HG02759 (cell line): ENCODE results near the gene LSM4.

ENCODE experiments used
- ATAC-seq: cut with Tn5 transposase; IDR thresholded peaks from one replicate; pipeline ENCODE4 v1.9.1; 2021; ENCODE audit warnings: mild to moderate bottlenecking, moderate library complexity; ENCODE audit not compliant: unreplicated experiment

LSM4 gene

DNA sequence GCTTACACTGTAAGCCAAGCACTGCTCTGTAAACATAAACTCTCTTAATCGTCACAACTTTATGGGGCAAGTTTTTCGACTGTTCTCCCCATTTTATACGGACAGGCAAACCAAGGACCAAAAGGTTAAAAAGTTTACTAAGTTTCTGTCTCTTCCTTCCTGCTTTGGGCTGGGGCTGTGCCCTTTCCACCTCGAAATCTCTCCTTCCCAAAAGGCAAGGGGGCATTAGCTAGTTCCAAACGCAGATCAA lies 43.7 kb downstream of the LSM4 start:
- no peak for ATAC-seq

- no peak for ATAC-seq
Measured at GRCh38 chr19:18278521-18279265, 44.2 kb downstream of the LSM4 start.

DNA sequence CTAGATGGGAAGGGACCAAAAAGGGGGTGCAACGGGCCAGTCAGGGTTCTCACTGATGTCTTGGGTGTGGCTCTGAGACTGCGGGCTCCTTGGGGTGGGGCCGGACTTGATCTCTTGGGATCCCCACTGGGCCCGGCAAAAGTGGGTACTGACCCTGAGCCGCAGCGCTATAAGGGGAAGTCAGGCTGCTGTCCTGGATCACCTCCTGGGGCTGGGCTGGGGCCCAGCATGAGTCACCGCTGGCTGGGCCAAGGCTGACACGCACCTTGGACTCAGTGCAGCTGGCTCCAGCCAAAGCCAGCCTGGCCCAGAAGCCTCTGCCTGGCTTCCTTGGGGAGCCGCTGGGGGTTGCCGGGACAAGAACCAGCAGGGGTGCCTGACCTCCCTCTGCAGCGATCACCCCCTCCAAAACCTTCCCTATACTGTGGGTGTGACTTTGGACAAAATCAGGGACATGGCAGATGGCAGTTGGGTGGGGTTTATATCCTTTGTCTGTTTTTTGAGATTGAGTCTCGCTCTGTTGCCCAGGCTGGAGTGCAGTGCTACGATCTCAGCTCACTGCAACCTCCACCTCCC lies 48.0 kb downstream of the LSM4 start:
- no peak for ATAC-seq

DNA sequence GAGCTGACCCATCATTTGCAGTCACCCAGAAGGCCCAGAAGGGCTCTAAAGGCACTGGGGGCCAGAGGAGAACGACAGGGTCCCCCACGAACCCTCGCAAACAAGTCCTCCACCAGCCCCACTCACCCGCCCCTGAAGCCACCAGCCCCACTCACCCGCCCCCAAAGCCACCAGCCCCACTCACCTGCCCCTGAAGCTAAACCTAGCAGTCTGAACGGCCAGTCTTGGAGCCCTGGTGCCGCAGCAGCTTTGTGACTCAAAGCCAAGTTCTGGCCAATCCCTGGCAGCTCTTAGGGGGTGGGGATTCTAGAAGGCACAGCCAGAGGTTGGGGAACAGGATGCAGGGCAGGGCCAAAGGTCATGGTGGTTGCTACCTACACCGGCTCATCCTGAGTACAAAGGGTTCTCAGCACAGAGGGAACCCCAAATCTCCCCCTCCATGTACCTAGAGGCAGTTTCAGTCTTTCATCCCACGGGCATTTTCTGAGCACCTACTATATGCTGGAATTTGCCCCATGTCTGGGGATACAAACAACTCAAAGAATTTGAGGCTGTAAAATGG lies 48.6 kb downstream of the LSM4 start, which contains the start of gene IQCN:
IQCN (minus strand) TSS at position 234 of the 562 bp plus-strand sequence. CDS start 4,974 bp downstream, outside the sequence.
- no peak for ATAC-seq

DNA sequence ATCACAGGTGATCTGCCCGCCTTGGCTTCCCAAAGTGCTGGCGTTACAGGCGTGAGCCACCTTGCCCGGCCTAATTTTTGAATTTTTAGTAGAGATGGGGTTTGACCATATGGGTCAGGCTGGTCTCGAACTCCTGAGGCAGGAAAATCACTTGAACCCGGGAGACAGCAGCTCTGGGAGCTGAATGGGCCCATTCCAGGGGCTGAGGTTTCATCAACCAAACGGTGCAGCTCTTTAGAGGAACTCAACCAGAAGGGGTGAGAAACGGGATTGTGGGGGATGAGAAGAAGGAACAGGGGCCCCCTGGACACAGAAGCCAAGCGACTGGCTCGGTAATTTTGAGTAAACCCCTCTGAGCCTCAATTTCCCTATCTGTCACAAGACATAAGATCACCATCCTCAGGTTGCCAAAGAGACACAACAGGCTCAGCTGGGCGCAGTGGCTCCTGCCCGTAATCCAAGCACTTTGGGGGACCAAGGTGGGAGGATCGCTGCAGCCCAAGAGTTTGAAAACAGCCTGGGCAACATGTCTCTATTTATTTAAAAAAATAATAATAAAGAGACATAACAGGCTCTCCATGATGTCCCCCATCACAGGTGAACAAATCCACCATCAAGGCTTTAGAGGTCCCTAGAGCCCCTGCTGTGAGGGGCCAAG lies 49.2 kb downstream of the LSM4 start:
- no peak for ATAC-seq

DNA sequence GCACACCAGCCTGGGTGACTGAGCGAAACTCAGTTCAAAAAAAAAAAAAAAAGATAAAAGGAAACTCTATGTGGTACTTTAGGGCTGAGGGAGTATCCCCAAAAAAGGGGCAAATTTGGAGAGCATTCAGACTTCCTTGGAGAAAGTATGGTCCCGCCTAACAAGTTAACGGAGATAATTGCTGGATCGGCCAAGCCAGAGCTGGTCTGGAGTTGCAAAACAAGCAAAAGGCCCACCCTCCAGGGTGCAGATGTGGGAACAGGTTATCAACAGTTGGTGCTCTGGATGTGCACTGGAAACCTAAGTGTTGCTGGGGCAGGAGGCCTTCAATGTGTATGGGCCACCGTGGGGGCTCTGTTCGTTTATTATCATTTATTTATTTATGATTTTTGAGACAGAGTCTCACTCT lies 51.4 kb downstream of the LSM4 start:
- ATAC-seq = no peak

DNA sequence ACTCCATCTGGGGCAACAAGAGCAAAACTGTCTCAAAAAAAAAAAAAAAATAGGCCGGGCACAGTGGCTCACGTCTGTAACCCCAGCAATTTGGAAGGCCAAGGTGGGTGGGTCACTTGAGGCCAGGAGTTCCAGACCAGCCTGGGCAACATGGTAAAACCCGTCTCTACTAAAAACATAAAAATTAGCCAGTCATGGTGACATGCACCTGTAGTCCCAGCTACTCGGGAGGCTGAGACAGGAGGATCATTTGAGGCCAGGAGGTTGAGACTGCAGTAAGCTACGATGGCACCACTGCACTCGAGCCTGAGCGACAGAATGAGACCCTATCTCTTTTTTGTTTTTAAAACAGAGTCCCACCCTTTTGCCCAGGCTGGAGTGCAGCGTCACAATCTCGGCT lies 52.5 kb downstream of the LSM4 start:
- no peak for ATAC-seq

- ATAC-seq = no peak
Measured at GRCh38 chr19:18269070-18269723, 53.7 kb downstream of the LSM4 start.

DNA sequence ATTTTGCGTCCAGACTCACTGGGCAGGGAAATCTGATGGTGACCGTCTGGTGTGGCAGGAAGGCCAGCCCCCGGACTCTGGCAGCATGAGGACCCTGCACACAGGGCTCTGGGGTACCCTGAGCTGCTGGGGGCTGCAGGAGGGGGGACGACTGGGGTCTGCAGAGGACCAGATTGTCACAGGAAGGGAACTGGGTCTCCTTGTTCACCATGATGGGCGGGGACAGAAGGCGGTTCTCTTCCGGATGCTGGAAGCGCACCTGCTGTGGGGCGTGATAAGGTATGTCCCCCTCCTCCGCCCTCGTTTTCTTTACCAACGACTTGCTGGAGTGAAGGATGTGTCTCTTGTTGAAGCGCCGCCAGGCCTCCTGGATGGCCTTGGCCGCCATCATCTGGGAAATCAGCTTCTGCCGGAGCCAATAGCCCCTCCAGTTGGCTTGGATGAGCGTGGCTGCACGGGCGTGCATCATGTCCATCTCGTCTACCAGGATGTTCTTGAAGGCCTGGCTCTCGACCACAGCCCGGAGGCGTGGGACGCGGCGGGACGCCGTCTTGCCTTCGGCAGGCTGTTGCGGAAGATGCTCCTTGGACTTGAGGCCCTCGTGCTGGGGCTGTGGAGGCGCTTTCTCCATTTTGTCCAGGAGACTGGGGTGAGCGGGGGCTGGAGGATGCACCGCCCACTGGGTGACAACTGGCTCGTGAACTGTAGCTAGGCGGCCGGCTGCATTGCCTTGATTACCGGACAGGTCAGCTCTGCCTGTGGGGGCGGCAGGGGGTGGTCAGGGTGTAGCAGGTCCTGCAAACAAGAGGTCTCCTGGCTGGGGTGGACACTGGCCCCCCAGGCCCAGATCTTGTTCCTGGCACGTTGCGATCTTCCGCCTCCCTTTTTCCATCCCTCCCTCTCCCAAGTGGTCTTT lies 55.8 kb downstream of the LSM4 start:
- ATAC-seq = no peak

DNA sequence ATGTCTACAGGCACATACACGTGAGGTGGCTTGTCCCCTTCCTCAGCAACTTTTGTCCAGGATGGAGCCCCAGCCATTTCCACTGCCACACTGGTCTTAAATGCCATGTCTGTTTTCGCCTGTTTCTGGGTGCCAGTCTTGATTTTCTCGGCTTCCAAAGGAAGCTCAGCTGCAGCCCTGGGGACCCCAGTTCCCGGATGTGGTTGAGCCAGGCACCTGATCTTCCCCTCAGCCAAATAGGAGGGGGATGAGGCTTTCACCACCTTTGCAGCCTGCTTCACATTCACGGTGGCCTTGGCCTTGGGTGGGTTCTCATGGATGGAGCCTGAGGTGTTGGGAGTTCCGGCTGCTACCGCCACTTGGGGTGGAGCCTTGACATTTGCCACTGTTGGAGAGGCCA lies 57.3 kb downstream of the LSM4 start:
- ATAC-seq = no peak

DNA sequence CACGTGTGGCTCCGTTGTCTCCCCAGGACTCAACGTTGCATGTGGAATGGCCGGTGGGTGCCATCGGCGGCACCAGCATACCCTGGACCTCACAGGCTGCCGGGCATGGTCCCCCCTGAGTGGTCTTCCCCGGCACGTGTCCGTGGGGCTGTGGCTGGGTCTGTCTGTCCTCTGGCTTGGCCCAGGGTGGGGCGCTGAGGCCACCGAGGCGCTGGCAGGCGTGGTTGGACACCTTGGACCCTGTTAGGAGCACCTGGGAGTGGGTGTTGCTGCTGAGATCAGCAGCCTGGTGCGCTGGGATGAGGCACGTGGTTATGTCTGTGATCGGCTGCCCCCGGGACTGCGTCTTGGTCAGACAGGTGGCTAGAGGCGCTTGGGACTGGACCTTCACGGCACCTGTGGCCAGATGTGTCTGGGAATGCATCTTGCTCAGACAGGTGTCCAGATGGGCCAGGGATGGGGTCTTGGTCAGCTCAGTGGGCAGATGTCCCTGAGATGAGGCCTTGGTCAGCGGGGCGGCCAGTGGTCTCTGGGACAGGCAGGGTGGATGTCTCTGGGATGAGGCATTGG lies 57.8 kb downstream of the LSM4 start:
- no peak for ATAC-seq

DNA sequence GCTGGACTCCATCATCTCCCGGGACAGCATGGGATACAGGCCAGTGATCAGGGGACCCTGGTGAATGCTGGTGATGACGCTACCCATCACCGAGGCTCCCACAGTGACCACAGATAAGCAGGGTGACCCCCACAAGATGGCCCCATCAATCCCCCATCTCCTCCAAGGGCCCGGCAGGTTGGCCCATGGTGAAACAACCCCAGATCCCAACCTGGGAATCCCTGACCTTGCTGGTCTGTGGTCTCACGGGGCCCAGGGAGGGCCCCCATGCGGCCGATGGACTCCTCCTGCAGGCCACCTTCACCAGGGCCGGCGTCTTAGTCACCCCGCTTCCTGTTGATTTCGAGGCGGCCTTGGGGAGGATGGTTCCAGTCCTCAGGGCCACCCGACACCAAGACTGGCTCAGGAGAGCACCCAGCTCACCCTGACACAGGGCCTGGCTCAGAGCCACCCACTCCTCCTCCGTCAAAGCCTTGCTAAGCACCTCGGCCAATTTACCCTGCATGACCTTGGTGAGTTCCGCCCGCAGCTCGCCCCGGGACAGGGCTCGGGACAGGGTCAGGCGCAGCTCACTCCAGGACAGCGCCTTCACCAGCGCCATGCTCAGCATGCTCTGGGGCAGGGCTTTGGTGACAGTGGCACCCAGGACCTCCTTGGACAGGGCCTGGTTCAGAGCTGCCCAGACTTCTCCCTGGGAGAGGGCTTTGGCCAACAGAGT lies 58.6 kb downstream of the LSM4 start:
- no peak for ATAC-seq

GRCh38 chr19:18263324-18264136 lies 59.3 kb downstream of the LSM4 start:
- no peak for ATAC-seq

DNA sequence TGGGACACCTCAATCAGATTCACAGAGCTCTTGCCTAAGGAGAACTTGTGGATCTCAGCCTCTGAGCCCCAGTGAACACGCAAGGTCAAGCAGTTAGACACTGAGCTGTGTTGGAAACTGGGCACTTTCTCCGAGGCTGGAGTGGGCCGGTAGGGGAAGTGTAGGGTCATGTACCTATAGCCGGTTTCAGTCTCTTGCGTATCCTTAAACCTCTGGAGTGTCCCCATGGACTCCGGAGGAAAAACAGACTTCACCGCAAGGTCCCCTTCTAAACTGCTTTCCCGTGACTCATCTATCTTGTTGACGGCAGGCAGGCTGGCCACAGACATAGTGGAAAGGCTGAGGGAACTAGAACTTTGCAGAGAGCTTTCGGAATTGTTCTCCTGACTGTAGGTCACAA lies 60.0 kb downstream of the LSM4 start:
- no peak for ATAC-seq

- no peak for ATAC-seq
Measured at GRCh38 chr19:18262144-18262543, 60.7 kb downstream of the LSM4 start.

GRCh38 chr19:18261474-18261873 lies 61.4 kb downstream of the LSM4 start:
- no peak for ATAC-seq

DNA sequence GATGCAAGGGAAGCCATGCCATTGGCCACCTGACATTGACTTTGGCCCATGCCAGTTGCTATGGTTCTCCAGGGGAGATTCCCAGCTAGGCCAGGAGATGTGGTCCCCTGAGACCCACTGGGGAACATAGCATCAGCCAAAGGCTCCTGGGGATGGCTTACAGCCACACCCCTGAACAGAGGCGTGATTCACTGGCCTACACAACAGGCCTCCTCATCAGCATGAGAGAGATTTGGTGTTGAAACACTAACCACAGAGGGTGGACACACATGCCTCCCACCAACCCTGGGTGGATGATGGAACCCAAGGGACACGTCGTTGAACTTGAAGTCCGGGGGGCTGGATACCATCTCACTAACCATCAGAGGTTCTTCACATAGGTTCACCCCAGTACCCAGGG lies 63.0 kb downstream of the LSM4 start:
- ATAC-seq = no peak

DNA sequence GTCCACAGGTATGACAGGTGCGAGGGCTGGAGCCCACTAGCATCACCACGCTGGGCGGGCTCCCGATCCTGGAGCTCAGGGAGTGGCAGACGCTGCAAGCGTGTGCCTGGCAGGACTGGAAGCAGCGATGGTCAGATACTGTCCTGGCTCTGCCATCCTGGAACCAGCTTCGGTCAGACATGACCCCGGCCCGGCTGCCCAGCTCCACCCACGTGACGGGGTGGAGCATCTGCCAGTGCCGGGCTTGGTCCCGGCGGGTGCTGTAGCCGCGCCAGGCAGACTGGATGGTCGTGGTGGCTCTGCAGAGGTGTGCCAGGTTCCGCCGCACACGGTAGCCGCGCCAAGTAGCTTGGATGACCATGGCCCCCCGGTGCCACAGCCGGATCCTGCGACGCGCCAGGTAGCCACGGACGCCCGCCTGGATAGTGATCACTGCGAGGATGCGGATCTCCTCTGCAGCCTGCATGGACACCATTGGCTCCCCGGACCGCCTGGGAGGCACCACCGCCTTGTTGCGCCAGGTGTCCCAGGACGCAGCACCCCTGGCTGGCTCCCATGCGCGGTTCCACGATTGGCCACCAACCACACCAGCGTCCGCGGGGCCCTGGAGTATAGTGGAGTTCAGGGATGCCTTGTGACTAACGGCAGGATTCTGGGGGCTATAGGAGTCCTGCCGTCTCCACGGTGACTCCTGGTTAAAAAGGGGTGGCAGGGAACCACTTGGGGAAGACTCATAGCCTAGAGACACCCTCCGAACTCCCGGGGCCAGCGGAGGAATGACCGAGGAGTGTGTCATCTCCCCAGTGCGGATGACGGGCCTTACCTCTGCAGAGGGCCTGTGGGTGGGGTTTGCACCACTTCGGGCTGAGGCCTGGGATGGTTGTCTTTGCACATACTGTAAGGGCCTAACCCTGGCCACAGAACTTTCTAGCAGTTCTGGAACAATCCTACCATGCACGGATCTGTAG lies 65.1 kb downstream of the LSM4 start:
- no peak for ATAC-seq
